GM21717 (cell line): ENCODE results near the gene ZBTB8OS.

ENCODE experiments used
- ATAC-seq: cut with Tn5 transposase; IDR thresholded peaks from one replicate; pipeline ENCODE4 v1.9.1; 2021; ENCODE audit warnings: mild to moderate bottlenecking, moderate library complexity; ENCODE audit not compliant: unreplicated experiment

Gene ZBTB8OS

DNA sequence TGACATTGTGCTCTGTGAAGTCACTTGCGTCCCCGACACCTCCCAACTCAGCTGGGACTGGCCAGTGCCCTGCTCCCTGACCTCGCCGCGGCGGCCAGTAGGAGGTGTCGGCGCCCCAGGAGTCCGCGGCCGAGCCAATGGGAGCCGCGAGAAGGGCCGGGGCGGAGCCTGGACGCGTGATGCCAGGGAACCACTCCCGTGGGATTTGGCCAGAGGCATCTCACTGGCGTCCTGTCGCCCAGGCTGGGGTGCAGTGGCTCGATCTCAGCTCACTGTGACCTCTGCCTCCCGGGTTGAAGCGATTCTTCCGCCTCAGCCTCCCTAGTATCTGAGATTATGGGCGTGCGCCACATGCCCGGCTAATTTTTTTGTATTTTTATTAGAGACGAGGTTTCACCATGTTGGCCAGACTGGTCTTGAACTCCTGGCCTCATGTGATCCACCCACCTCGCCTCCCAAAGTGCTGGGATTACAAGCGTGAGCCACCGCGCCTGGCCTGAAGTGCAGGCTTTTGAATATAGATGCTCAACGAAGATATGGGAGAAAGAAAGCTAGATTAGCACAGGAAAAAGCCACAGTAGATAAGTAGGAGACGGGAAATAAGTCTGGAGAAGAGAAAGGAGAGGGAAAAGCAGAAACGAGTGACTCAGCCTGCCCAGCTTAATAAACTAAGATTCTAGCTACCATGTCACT, 38.0 kb downstream of the ZBTB8OS start:
- no peak for ATAC-seq

- ATAC-seq, result no peak
These were observed 38.5 kb downstream of the ZBTB8OS start for GRCh38 chr1:32611859-32612188.

DNA sequence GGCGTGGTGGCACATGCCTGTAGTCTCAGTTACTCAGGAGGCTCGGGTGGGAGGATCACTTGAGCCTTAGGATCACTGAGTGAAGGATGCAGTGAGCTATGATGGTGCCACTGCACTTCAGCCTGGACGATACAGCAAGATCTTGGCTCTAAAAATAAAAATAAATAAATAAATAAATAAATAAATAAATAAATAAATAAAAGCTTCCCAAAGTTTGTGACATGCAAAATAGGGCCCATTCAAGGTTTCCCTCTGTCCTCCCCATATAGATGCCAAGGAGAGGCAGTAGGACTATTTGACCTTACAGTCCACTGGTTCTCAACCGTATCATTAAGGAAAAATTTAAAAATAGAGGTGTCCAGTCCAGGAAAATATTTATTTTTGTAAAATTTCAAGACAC, 41.2 kb downstream of the ZBTB8OS start:
- ATAC-seq, result no peak

- no peak for ATAC-seq
These were observed 43.6 kb downstream of the ZBTB8OS start for GRCh38 chr1:32606565-32607371.

GRCh38 chr1:32605711-32606424, 44.5 kb downstream of the ZBTB8OS start:
- no peak for ATAC-seq

DNA sequence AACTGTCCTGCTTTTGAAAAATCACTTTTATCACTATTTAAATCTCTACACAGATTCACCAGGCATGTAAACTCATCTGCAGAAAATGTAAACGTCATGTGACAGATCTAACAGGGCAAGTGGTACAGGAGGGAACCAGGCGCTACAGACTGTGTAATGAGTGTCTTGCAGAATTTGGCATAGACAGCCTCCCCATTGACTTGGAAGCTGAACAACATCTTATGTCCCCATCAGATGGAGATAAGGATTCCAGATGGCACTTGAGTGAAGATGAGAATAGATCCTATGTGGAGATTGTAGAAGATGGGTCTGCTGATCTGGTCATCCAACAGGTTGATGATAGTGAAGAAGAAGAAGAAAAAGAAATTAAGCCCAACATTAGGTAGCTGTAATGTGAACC, 50.3 kb downstream of the ZBTB8OS start:
- no peak for ATAC-seq

- no peak for ATAC-seq
These were observed 57.4 kb downstream of the ZBTB8OS start for GRCh38 chr1:32592943-32593342.

DNA sequence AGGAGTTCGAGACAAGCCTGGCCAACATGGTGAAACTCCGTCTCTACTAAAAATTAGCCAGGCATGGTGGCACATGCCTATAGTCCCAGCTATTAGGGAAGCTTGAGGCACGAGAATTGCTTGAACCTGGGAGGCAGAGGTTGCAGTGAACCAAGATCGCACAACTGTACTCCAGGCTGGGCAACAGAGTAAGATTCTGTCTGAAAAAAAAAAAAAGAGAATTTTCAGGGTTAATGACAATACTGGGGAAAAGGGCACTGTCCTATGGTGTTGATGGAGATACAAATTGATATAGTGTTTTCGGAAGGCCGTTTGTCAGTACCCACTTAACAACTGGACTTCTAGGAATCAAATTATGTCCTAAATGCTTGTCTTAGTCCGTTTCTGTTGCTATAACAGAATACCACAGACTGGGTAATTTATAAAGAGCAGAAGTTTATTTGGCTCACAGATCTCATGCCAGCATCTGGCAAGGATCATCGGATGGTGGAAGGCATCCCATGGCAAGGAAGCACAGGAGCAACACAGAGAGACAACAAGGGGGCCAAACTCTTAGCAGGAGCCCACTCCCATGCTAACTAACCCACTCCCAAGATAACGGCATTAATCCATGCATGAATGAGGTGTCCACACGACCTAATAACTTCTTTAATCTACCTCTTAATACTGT, 69.9 kb downstream of the ZBTB8OS start:
- no peak for ATAC-seq
